ENCODE results near the gene HLA-DMA.

Gene HLA-DMA

GRCh38 chr6:32974016-32974333 is 21.1 kb upstream of the HLA-DMA start:
- no peak for DNase-seq

GRCh38 chr6:32973144-32974015 is 20.5 kb upstream of the HLA-DMA start:
- DNase-seq: peak; percentile 52

- no peak for DNase-seq
Observed at GRCh38 chr6:32972353-32973143, 19.7 kb upstream of the HLA-DMA start.

- peak; percentile 100 for DNase-seq
Observed at GRCh38 chr6:32971581-32972352, 18.9 kb upstream of the HLA-DMA start.

GRCh38 chr6:32971242-32971580 is 18.3 kb upstream of the HLA-DMA start:
- DNase-seq: no peak

GRCh38 chr6:32970413-32971241 is 17.7 kb upstream of the HLA-DMA start:
- DNase-seq: peak; percentile 95

GRCh38 chr6:32969685-32970412 is 17.0 kb upstream of the HLA-DMA start:
- peak; percentile 90 for DNase-seq

- peak; percentile 87 for DNase-seq
Observed at GRCh38 chr6:32968867-32969684, 16.2 kb upstream of the HLA-DMA start.

- peak; percentile 99 for DNase-seq
Observed at GRCh38 chr6:32968093-32968866, 15.4 kb upstream of the HLA-DMA start, which contains the start of gene BRD2. TSS of gene BRD2 (plus strand) at chr6:32968594. CDS start at chr6:32972899, 4,305 bp downstream.

GRCh38 chr6:32967151-32968091 is 14.5 kb upstream of the HLA-DMA start:
- peak; percentile 48 for DNase-seq

GRCh38 chr6:32964776-32965175 is 11.9 kb upstream of the HLA-DMA start:
- no peak for DNase-seq

GRCh38 chr6:32963866-32964265 is 11.0 kb upstream of the HLA-DMA start:
- DNase-seq: no peak

- DNase-seq: no peak
Observed at GRCh38 chr6:32962213-32962826, 9.4 kb upstream of the HLA-DMA start.

- no peak for DNase-seq
Observed at GRCh38 chr6:32960563-32960962, 7.7 kb upstream of the HLA-DMA start.

GRCh38 chr6:32956176-32956575 is 3.3 kb upstream of the HLA-DMA start:
- no peak for DNase-seq

- no peak for DNase-seq
Observed at GRCh38 chr6:32954986-32955802, 2.3 kb upstream of the HLA-DMA start.

- DNase-seq: no peak
Observed at GRCh38 chr6:32954267-32954666, 1.4 kb upstream of the HLA-DMA start.
